ENCODE results near the gene SOX30. TPM values are rescaled to one million over a fixed set of nuclear protein-coding genes. Genes with fewer than 3 reads are reported as not detected.
"Not testable (repeated sequence)": the region's sequence is repeated elsewhere in the genome, so short reads cannot be mapped to it uniquely, and the experiment has no call there.

Gene SOX30
- under 1 TPM in 2 of 4 donors, not detected in 2; 0.16 to 0.75 TPM for total RNA-seq

DNA sequence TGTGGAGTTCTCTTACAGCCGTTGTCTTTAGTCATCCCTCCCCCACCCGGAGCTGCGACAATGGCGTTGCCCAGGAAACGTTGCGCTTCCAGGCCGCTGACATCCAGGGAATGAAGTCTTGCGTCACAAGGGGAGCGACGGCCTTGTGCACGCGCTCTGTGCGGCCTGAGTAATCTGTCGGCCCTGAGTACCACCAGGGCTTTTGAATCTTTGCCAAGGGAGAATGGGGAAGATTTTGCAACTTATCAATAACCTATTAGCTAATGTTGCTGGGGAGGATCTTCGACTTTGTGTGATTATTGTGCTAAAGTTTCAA is at the start of gene SOX30:
Gene SOX30, minus strand, starts transcription at position 62 of the 316 bp plus-strand sequence. CDS start 360 bp downstream, outside the sequence.
- TF ChIP-seq POLR2A (IDR thresholded peaks at IDR 0.05) = no peak
- TF ChIP-seq POLR2AphosphoS5 (IDR thresholded peaks at IDR 0.05) = no peak
- no peak for TF ChIP-seq EP300 (IDR thresholded peaks at IDR 0.05; ENCODE audit: low read depth)
- TF ChIP-seq, protein P1, sequence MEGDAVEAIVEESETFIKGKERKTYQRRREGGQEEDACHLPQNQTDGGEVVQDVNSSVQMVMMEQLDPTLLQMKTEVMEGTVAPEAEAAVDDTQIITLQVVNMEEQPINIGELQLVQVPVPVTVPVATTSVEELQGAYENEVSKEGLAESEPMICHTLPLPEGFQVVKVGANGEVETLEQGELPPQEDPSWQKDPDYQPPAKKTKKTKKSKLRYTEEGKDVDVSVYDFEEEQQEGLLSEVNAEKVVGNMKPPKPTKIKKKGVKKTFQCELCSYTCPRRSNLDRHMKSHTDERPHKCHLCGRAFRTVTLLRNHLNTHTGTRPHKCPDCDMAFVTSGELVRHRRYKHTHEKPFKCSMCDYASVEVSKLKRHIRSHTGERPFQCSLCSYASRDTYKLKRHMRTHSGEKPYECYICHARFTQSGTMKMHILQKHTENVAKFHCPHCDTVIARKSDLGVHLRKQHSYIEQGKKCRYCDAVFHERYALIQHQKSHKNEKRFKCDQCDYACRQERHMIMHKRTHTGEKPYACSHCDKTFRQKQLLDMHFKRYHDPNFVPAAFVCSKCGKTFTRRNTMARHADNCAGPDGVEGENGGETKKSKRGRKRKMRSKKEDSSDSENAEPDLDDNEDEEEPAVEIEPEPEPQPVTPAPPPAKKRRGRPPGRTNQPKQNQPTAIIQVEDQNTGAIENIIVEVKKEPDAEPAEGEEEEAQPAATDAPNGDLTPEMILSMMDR (IDR thresholded peaks at IDR 0.05) = no peak
- peaks cover 0 to 12% (median 9%) of the 10 kb centered on the region in 4 donors for H3K4me1 ChIP-seq
- WGBS, 2 donors (ENCODE audit: low coverage in 1 of 2) = 93 to 100% methylated on average over 1 to 15 of the region's 15 CpGs
- H3K9me3 ChIP-seq = peaks cover 2 to 5% of the 10 kb centered on the region in 2 donors
- peak within 1 kb of the TSS; percentile 30 to 52 (median 37) for H3K4me3 ChIP-seq
- H3K27me3 ChIP-seq = no peaks in the 10 kb centered on the region
- intact Hi-C loops (cut with DNase I; ENCODE audit: low total_unique reads) = no loop called here
- peak within 1 kb of the TSS; percentile 39 to 72 (median 60) for H3K27ac ChIP-seq
- in situ Hi-C loops (cut with MboI; ENCODE audit: low pct_ligation_motif_present in 1 of 4, low pct_unique_long_range_greater_than_20kb in 1 of 4, low sequenced_read_pairs in 3 of 4) = no loop called here
- DNase-seq = no peak
- H3K36me3 ChIP-seq = no peaks in the 10 kb centered on the region

DNA sequence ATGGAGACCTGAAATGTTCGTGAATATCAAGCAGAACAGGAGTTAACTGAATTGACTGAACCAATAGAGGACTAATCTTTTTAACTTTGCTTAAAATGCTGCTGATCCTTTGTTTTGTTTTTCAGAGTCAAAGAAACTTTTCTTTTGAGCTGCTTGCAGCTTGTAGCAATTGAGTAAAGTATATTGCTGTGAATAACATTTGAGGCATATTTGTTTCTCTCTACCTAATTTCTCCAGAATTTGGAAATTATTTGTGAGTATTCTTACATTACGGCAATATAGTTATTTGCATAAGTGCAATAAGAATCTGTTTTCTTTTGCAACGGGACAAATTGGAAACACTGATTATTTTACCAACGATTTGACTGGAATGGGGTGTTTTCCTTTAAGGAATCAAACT is 46.4 kb upstream of the SOX30 start:
- intact Hi-C loops (cut with DNase I; ENCODE audit: low total_unique reads) = not testable (repeated sequence)

DNA sequence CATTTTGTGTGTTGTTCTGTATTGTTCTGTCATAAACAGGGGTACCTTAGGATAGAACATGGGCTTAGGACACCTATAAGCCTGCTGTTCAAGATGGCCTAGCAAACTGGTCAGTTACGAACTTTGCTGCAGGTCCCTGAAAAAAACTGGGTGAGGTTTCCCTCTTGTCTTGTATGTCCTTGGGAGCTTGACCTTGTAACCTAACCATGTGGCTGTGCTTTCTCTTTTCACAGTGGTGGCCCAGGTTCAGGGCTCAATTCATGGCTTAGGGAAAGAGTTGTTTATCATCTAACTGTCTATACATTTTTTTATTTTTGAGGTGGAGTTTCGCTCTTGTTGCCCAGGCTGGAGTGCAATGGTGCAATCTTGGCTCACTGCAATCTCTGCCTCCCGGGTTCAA is 43.9 kb upstream of the SOX30 start:
- in situ Hi-C loops (cut with MboI; ENCODE audit: low pct_ligation_motif_present in 1 of 4, low pct_unique_long_range_greater_than_20kb in 1 of 4, low sequenced_read_pairs in 3 of 4); H3K9me3 ChIP-seq; H3K36me3 ChIP-seq; intact Hi-C loops (cut with DNase I; ENCODE audit: low total_unique reads); H3K27me3 ChIP-seq; H3K27ac ChIP-seq; H3K4me1 ChIP-seq; H3K4me3 ChIP-seq; DNase-seq: not testable (repeated sequence)
- 82 to 92% methylated on average over 2 to 3 of the region's 3 CpGs for WGBS, 2 donors (ENCODE audit: low coverage in 1 of 2)

More for the DNA sequence above, 46.4 kb upstream of the SOX30 start:
- H3K9me3 ChIP-seq; H3K4me1 ChIP-seq; DNase-seq; H3K27me3 ChIP-seq; H3K4me3 ChIP-seq; in situ Hi-C loops (cut with MboI; ENCODE audit: low pct_ligation_motif_present in 1 of 4, low pct_unique_long_range_greater_than_20kb in 1 of 4, low sequenced_read_pairs in 3 of 4); H3K27ac ChIP-seq; H3K36me3 ChIP-seq: not testable (repeated sequence)
- 69 to 86% methylated on average over 2 to 4 of the region's 4 CpGs for WGBS, 2 donors (ENCODE audit: low coverage in 1 of 2)

DNA sequence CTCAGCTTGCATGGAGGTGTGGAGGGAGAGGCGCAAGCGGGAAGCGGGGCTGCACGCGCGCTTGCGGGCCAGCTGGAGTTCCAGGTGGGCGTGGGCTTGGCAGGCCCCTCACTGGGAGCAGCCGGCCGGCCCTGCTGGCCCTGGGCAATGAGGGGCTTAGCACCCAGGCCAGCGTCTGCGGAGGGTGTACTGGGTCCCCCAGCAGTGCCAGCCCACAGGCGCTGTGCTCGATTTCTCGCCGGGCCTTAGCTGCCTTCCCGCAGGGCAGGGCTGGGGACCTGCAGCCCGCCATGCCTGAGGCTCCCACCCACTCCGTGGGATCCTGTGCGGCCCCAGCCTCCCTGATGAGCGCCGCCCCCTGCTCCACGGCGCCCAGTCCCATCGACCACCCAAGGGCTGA is 41.6 kb upstream of the SOX30 start:
- intact Hi-C loops (cut with DNase I; ENCODE audit: low total_unique reads); DNase-seq; H3K27me3 ChIP-seq; in situ Hi-C loops (cut with MboI; ENCODE audit: low pct_ligation_motif_present in 1 of 4, low pct_unique_long_range_greater_than_20kb in 1 of 4, low sequenced_read_pairs in 3 of 4); H3K9me3 ChIP-seq; H3K4me1 ChIP-seq; H3K27ac ChIP-seq; H3K4me3 ChIP-seq; H3K36me3 ChIP-seq: not testable (repeated sequence)
- WGBS, 2 donors (ENCODE audit: low coverage in 1 of 2) = 99 to 100% methylated on average over 6 to 15 of the region's 25 CpGs

DNA sequence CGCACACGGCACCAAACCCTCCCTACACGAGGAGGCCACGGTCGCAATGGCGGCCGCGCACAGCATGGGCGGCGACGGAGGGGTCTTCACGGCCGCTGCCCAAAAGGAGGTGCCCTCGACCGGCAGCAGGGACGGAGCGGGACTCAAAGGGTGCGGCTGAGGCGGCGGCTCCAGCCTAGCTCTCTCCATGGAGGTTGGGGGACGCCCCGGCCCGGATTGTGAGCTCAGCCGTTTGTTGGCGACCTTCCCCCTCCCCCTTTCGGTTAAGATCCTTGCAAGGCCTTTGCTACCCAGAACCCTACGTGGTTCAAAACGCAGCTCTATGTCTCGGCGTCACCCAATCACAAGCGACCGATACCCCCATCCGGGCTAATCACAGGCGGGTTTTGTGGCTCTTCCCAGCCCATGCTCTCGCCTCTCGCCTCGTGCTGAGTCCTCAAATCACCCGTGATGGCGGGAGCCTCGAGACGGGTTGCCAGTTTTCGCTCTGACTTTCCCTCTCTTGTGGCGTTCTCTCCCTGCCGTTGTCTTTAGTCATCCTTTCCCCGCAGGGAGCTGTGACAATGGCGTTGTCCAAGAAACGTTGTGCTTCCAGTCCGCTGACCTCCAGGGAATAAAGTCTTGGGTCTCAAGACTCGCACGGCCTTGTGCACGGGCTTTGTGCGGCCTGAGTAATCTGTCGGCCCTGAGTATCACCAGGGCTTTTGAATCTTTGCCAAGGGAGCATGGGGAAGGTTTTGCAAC is 38.6 kb upstream of the SOX30 start:
- WGBS, 2 donors (ENCODE audit: low coverage in 1 of 2) = 85 to 97% methylated on average over 5 to 53 of the region's 53 CpGs
- TF ChIP-seq, protein P1 (IDR thresholded peaks at IDR 0.05) = no peak
- no peak for TF ChIP-seq POLR2A (IDR thresholded peaks at IDR 0.05)
- TF ChIP-seq EP300 (IDR thresholded peaks at IDR 0.05; ENCODE audit: low read depth) = no peak
- no peak for TF ChIP-seq POLR2AphosphoS5 (IDR thresholded peaks at IDR 0.05)
- Histone ChIP-seq H3K27me3 (no peaks in the 10 kb centered on the region), H3K27ac (no peak overlapping the region), H3K4me1 (peaks cover 0 to 5% (median 2%) of the 10 kb centered on the region in 4 donors), H3K36me3 (no peaks in the 10 kb centered on the region), H3K9me3 (no peaks in the 10 kb centered on the region), H3K4me3 (no peak overlapping the region)
- no peak for DNase-seq
- intact Hi-C loops (cut with DNase I; ENCODE audit: low total_unique reads) (no loop called here), in situ Hi-C loops (cut with MboI; ENCODE audit: low pct_ligation_motif_present in 1 of 4, low pct_unique_long_range_greater_than_20kb in 1 of 4, low sequenced_read_pairs in 3 of 4) (no loop called here)

Measured in transverse colon (tissue), 4 donors.